Natural killer cell (primary cell): ENCODE results near the gene SUPT7L. TPM values are rescaled to one million over a fixed set of nuclear protein-coding genes. Genes with fewer than 3 reads are reported as not detected.

ENCODE experiments used
- ATAC-seq, 3 donors: fragments of 150-1000 bp in 2 of 3; fragments of 200-7000 bp in 1 of 3; cut with Tn5 transposase; 1 replicate in 1 of 3; 2 replicates in 2 of 3; pipeline ENCODE4 v1.10.0; 2021; ENCODE audit warnings: mild to moderate bottlenecking in 2 of 3, moderate library complexity in 2 of 3
- DNase-seq, 2 donors: peaks; one replicate each; pipeline versions ENCODE4 v3.0.0 to v3.0.0-alpha.2; 2013 to 2021; ENCODE audit warnings: mixed read lengths in 1 of 2
- H3K27ac ChIP-seq: one replicate; pipeline ENCODE4 v1.5.1; 2013; ENCODE audit warnings: mild to moderate bottlenecking, low read length
- H3K27me3 ChIP-seq: one replicate; pipeline ENCODE4 v1.6.1; 2013; ENCODE audit warnings: low read length; ENCODE audit not compliant: control insufficient read depth, insufficient read depth
- H3K36me3 ChIP-seq: one replicate; pipeline ENCODE4 v1.6.1; 2013; ENCODE audit warnings: low read length; ENCODE audit not compliant: control insufficient read depth, insufficient read depth
- H3K4me1 ChIP-seq: one replicate; pipeline ENCODE4 v1.6.1; 2013; ENCODE audit warnings: low read length; ENCODE audit not compliant: control insufficient read depth, insufficient read depth
- H3K4me3 ChIP-seq: one replicate; pipeline ENCODE4 v1.5.1; 2013; ENCODE audit warnings: low read length
- H3K9me3 ChIP-seq: one replicate; pipeline ENCODE4 v1.6.1; 2013; ENCODE audit warnings: low read length; ENCODE audit not compliant: control insufficient read depth, insufficient read depth
- H3K27ac Mint-ChIP-seq, 2 donors: one replicate each; pipeline ENCODE4 v1.8.0; 2022; ENCODE audit warnings: mild to moderate bottlenecking in 2 of 2, mixed read lengths in 2 of 2, moderate library complexity in 1 of 2
- H3K27me3 Mint-ChIP-seq, 2 donors: one replicate each; pipeline ENCODE4 v1.8.0; 2022; ENCODE audit warnings: low read depth in 2 of 2, mixed read lengths in 2 of 2
- H3K36me3 Mint-ChIP-seq: one replicate; pipeline ENCODE4 v1.8.0; 2022; ENCODE audit warnings: mixed read lengths
- H3K4me1 Mint-ChIP-seq, 2 donors: one replicate each; pipeline ENCODE4 v1.8.0; 2022; ENCODE audit warnings: mixed read lengths in 2 of 2
- H3K4me3 Mint-ChIP-seq: one replicate; pipeline ENCODE4 v1.8.0; 2022; ENCODE audit warnings: mild to moderate bottlenecking, moderate library complexity, mixed read lengths
- H3K9me3 Mint-ChIP-seq, 2 donors: one replicate each; pipeline ENCODE4 v1.8.0; 2022; ENCODE audit warnings: mixed read lengths in 2 of 2
- WGBS: methylation state at CpG from one replicate; pipeline ENCODE4 v1.1.7; 2013; ENCODE audit warnings: missing lambda C conversion rate; ENCODE audit not compliant: insufficient coverage; 5-methylcytosine and 5-hydroxymethylcytosine counted together
- intact Hi-C: fragments of 100-400 bp; cut with micrococcal nuclease; formaldehyde crosslinking; loops from one replicate; pipeline ENCODE4 v1.14.2; 2022
- total RNA-seq, 4 donors: library from RNA; stranded (reverse); fragments of 120-200 nt in 1 of 4; gene quantifications; one replicate each; pipeline versions ENCODE4 v1.2.3 to v1.2.4, GENCODE V29; 2013 to 2022
- TF ChIP-seq, protein P1 (sequence below): fragments of 200-600 bp; IDR thresholded peaks from one replicate; pipeline ENCODE4 v1.8.0; 2022; ENCODE audit warnings: antibody characterized with exemption

Gene SUPT7L
- total RNA-seq, 3 donors from 2014 or later (not counting 1 experiment from before 2014, with no cell fraction given) = 52.2 to 53.7 (median 52.8) TPM

DNA sequence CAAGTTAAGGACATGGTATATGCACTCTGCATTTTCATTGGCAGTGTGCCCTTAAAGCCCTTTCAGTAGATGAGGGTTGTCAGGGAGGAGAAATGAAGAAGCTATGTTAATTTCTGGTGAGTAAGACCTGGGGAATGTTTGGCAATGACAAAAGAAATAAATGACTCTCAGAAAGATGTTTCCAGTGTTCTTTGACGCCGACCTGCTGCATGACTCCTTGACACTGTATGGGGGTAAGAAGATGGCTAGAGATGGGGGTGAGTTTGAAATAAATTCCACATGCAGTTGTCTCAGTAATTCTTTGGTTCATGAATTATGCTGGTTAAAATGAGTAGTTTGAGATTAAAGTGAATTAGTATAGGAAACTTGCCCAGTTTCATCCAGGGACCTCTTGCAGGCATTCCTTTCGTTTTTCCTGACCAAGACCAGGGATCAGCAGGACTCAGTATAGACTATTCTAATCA is 40.5 kb downstream of the SUPT7L start:
- peak overlapping the region in 1 of 2 donors; percentile 42 for H3K27ac Mint-ChIP-seq
- DNase-seq = no peak
- Histone ChIP-seq H3K9me3 (no peaks in the 10 kb centered on the region), H3K27ac (no peak overlapping the region), H3K36me3 (peaks cover 55% of the 10 kb centered on the region), H3K4me3 (no peak overlapping the region), H3K4me1 (no peaks in the 10 kb centered on the region), H3K27me3 (no peaks in the 10 kb centered on the region)
- H3K4me1 Mint-ChIP-seq = peaks cover 9% of the 10 kb centered on the region in 2 donors
- H3K9me3 Mint-ChIP-seq = no peaks in the 10 kb centered on the region
- WGBS = 96% methylated on average over 2 of the region's 3 CpGs
- H3K27me3 Mint-ChIP-seq = no peaks in the 10 kb centered on the region
- H3K36me3 Mint-ChIP-seq = peaks cover 31% of the 10 kb centered on the region
- H3K4me3 Mint-ChIP-seq = no peak overlapping the region
- TF ChIP-seq, protein P1, sequence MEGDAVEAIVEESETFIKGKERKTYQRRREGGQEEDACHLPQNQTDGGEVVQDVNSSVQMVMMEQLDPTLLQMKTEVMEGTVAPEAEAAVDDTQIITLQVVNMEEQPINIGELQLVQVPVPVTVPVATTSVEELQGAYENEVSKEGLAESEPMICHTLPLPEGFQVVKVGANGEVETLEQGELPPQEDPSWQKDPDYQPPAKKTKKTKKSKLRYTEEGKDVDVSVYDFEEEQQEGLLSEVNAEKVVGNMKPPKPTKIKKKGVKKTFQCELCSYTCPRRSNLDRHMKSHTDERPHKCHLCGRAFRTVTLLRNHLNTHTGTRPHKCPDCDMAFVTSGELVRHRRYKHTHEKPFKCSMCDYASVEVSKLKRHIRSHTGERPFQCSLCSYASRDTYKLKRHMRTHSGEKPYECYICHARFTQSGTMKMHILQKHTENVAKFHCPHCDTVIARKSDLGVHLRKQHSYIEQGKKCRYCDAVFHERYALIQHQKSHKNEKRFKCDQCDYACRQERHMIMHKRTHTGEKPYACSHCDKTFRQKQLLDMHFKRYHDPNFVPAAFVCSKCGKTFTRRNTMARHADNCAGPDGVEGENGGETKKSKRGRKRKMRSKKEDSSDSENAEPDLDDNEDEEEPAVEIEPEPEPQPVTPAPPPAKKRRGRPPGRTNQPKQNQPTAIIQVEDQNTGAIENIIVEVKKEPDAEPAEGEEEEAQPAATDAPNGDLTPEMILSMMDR = no peak
- ATAC-seq = no peak
- intact Hi-C loops = no loop called here

DNA sequence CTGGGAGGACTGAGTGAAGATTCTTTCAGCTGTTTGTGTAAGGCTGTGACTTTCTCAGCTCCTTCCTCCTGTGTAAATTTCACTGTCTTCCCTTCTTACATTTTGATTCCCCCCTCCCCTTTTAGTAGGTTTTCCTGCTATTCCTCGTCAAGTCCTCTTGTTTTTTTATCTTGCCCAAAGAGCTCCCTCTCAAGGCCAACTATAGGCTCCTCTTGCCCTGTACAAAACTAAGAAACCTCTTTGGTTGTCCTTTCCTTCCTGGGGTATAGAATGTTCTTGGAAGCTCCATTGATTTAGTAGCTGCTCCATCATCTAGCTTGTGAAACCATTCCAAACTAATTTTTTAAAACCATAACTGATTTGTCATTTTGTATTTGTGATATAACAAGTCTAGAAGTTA is 41.9 kb downstream of the SUPT7L start:
- Mint-ChIP-seq H3K27me3 (no peaks in the 10 kb centered on the region), H3K36me3 (peaks cover 42% of the 10 kb centered on the region), H3K4me1 (no peaks in the 10 kb centered on the region), H3K27ac (no peak overlapping the region), H3K9me3 (no peaks in the 10 kb centered on the region), H3K4me3 (no peak overlapping the region)
- no peak for DNase-seq
- Histone ChIP-seq H3K36me3 (peaks cover 70% of the 10 kb centered on the region), H3K4me3 (no peak overlapping the region), H3K27me3 (no peaks in the 10 kb centered on the region), H3K4me1 (no peaks in the 10 kb centered on the region), H3K9me3 (no peaks in the 10 kb centered on the region), H3K27ac (no peak overlapping the region)
- 82% methylated on average over 1 of the region's 1 CpG for WGBS
- TF ChIP-seq, protein P1 = no peak
- no peak for ATAC-seq
- intact Hi-C loops = no loop called here

DNA sequence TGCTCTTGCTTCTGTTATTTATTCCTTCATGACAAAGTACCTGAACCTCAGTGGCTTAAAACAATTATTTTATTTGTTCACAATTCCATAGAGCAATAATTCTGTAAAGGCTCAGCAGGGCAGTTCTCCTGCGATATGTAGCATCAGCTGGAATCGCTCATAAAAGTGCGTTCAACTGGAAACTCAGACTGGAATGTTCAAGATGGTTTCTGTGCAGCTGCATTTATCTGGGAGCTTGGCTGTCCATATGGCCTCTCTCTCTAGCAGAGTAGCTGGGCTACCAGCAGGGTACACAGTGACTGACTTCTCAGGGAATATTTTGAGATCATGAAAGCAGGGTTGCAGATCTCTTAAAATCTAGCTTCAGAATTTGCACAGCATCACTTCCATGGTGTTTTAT is 48.1 kb downstream of the SUPT7L start:
- intact Hi-C loops = no loop called here
- Histone ChIP-seq H3K27ac (no peak overlapping the region), H3K27me3 (no peaks in the 10 kb centered on the region), H3K4me3 (no peak overlapping the region), H3K4me1 (no peaks in the 10 kb centered on the region), H3K9me3 (no peaks in the 10 kb centered on the region), H3K36me3 (peaks cover 54% of the 10 kb centered on the region)
- no peak overlapping the region for H3K4me3 Mint-ChIP-seq
- H3K27me3 Mint-ChIP-seq = no peaks in the 10 kb centered on the region
- TF ChIP-seq, protein P1 = no peak
- DNase-seq (no peak), ATAC-seq (no peak)
- H3K36me3 Mint-ChIP-seq = peaks cover 24% of the 10 kb centered on the region
- peaks cover 4 to 5% of the 10 kb centered on the region in 2 donors for H3K4me1 Mint-ChIP-seq
- WGBS = 97% methylated on average over 3 of the region's 3 CpGs
- H3K27ac Mint-ChIP-seq = no peak overlapping the region
- no peaks in the 10 kb centered on the region for H3K9me3 Mint-ChIP-seq

DNA sequence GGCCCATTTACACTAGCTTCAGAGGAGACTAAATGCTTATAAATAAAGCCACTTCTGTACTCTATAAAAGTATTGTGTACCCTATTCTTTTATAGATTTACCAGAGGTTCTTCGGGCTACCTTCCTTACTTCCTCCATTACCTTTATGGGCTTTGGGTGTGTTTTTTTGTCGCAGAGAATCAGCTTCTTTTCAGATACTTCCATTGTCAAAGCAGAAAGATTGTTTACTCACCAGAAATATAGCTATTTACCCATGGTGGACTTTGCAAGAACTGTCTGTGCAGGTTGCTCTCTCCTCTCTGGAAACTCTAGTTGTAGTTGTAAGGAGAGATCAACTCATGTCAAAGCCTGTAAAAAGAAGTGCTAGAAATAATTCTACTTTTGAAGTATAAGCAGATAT is 49.4 kb downstream of the SUPT7L start:
- DNase-seq (no peak), ATAC-seq (no peak)
- H3K27ac Mint-ChIP-seq = no peak overlapping the region
- H3K27me3 ChIP-seq = no peaks in the 10 kb centered on the region
- intact Hi-C loops = no loop called here
- H3K36me3 ChIP-seq = peaks cover 50% of the 10 kb centered on the region
- H3K27me3 Mint-ChIP-seq = no peaks in the 10 kb centered on the region
- TF ChIP-seq, protein P1 = no peak
- H3K36me3 Mint-ChIP-seq = peaks cover 18% of the 10 kb centered on the region
- H3K4me3 Mint-ChIP-seq = no peak overlapping the region
- peaks cover 4 to 5% of the 10 kb centered on the region in 2 donors for H3K4me1 Mint-ChIP-seq
- H3K27ac ChIP-seq = no peak overlapping the region
- no peaks in the 10 kb centered on the region for H3K9me3 ChIP-seq
- H3K9me3 Mint-ChIP-seq = no peaks in the 10 kb centered on the region
- H3K4me1 ChIP-seq = no peaks in the 10 kb centered on the region
- 100% methylated on average over 1 of the region's 2 CpGs for WGBS
- no peak overlapping the region for H3K4me3 ChIP-seq
